CD4-positive, alpha-beta T cell (primary cell): ENCODE data around the gene UBE2E1. TPM values are rescaled to one million over a fixed set of nuclear protein-coding genes. Genes with fewer than 3 reads are reported as not detected.
"Not testable (repeated sequence)": the region's sequence is repeated elsewhere in the genome, so short reads cannot be mapped to it uniquely, and the experiment has no call there.

Source experiments
- ATAC-seq: fragments of 200-7000 bp; cut with Tn5 transposase; one replicate; pipeline ENCODE4 v1.10.0; 2022; ENCODE audit warnings: mild to moderate bottlenecking; ENCODE audit not compliant: poor library complexity
- CTCF ChIA-PET: fragments of 350-600 bp; sonication (Branson Sonifier 250); formaldehyde crosslinking; loops from one replicate; lab custom pipeline; 2021; ENCODE audit warnings: antibody characterized with exemption, inconsistent platforms; lab: Charles Lee
- POLR2A ChIA-PET: fragments of 350-600 bp; sonication (Branson Sonifier 250); formaldehyde crosslinking; loops from one replicate; lab custom pipeline; 2021; ENCODE audit warnings: antibody characterized with exemption, inconsistent platforms; lab: Charles Lee
- DNase-seq, 14 experiments: peaks; one replicate each; pipeline ENCODE4 v3.0.0-alpha.2; 2013 to 2020; ENCODE audit warnings: mixed read lengths in 2 of 14
- H3K27ac ChIP-seq, 2 donors: one replicate each; pipeline versions ENCODE4 v1.5.1 to v1.7.0; 2013; ENCODE audit warnings: low read length in 2 of 2, low read depth in 1 of 2, mild to moderate bottlenecking in 1 of 2
- H3K27me3 ChIP-seq, 2 experiments: 1 replicate in 1 of 2; 2 replicates in 1 of 2; pipeline versions ENCODE4 v1.6.1 to v1.7.0; 2013; ENCODE audit warnings: low read length in 2 of 2, control low read depth in 1 of 2, mild to moderate bottlenecking in 1 of 2, moderate library complexity in 1 of 2; ENCODE audit not compliant: insufficient read depth in 2 of 2, control insufficient read depth in 1 of 2
- H3K36me3 ChIP-seq: one replicate; pipeline ENCODE4 v1.6.1; 2013; ENCODE audit warnings: low read length, control low read depth; ENCODE audit not compliant: insufficient read depth
- H3K4me1 ChIP-seq: one replicate; pipeline ENCODE4 v1.6.1; 2013; ENCODE audit warnings: low read length, control low read depth; ENCODE audit not compliant: insufficient read depth
- H3K4me3 ChIP-seq: one replicate; pipeline ENCODE4 v1.5.1; 2013; ENCODE audit warnings: mild to moderate bottlenecking, low read length, moderate library complexity
- H3K9me3 ChIP-seq, 2 experiments: 1 replicate in 1 of 2; 2 replicates in 1 of 2; pipeline versions ENCODE4 v1.6.1 to v1.7.0; 2013; ENCODE audit warnings: low read length in 2 of 2, mild to moderate bottlenecking in 2 of 2, control low read depth in 1 of 2, moderate library complexity in 1 of 2; ENCODE audit not compliant: control insufficient read depth in 1 of 2, insufficient read depth in 1 of 2
- H3K27ac Mint-ChIP-seq: one replicate; pipeline ENCODE4 v1.8.0; 2020; ENCODE audit warnings: mixed read lengths
- H3K27me3 Mint-ChIP-seq: one replicate; pipeline ENCODE4 v1.8.0; 2021; ENCODE audit warnings: mixed read lengths
- H3K36me3 Mint-ChIP-seq: one replicate; pipeline ENCODE4 v1.8.0; 2021; ENCODE audit warnings: low read depth, mixed read lengths
- H3K4me1 Mint-ChIP-seq: one replicate; pipeline ENCODE4 v1.8.0; 2021; ENCODE audit warnings: low read depth, mixed read lengths
- H3K4me3 Mint-ChIP-seq: one replicate; pipeline ENCODE4 v1.8.0; 2020; ENCODE audit warnings: mild to moderate bottlenecking, mixed read lengths
- H3K9me3 Mint-ChIP-seq: one replicate; pipeline ENCODE4 v1.8.0; 2020; ENCODE audit warnings: mixed read lengths
- CTCF ChIP-seq: fragments of 200-600 bp; IDR thresholded peaks from one replicate; pipeline ENCODE4 v1.8.0; 2022; ENCODE audit warnings: antibody characterized with exemption, mild to moderate bottlenecking
- intact Hi-C, 2 experiments: fragments of 100-400 bp; cut with DNase I in 1 of 2; cut with micrococcal nuclease in 1 of 2; formaldehyde crosslinking; loops; one replicate each; pipeline versions ENCODE4 v1.15.1 to v1.9.0; 2023 to 2025; cut with DNase I, micrococcal nuclease
- total RNA-seq, 174 experiments: library from RNA in 2 of 174; stranded (reverse) in 2 of 174; gene quantifications; one replicate each; pipeline ENCODE4 v1.2.3 and lab custom pipeline; 2021 to 2026

Gene UBE2E1
- total RNA-seq, 2 experiments from 2014 or later, result 49.8 to 52.2 TPM

GRCh38 chr3:23840521-23840920 is 34.8 kb downstream of the UBE2E1 start:
- ATAC-seq (no peak), DNase-seq (no peak)
- H3K4me1 Mint-ChIP-seq, result peaks cover 69% of the 10 kb centered on the region
- POLR2A ChIA-PET, result interaction anchor here (0.8 kb wide), 1 partner anchor 348 kb away, joined by 3 read pairs; no protein-coding TSS in a partner anchor
- no peaks in the 10 kb centered on the region for H3K27me3 ChIP-seq
- intact Hi-C loops, result no loop called here
- H3K27me3 Mint-ChIP-seq, result no peaks in the 10 kb centered on the region
- no peaks in the 10 kb centered on the region for H3K9me3 ChIP-seq
- no peak overlapping the region for H3K27ac ChIP-seq
- no peak for TF ChIP-seq CTCF
- H3K9me3 Mint-ChIP-seq, result no peaks in the 10 kb centered on the region
- H3K36me3 ChIP-seq, result no peaks in the 10 kb centered on the region
- no peaks in the 10 kb centered on the region for H3K36me3 Mint-ChIP-seq
- H3K27ac Mint-ChIP-seq, result no peak overlapping the region
- H3K4me3 ChIP-seq, result no peak overlapping the region
- CTCF ChIA-PET, result no interaction called here
- H3K4me1 ChIP-seq, result no peaks in the 10 kb centered on the region
- no peak overlapping the region for H3K4me3 Mint-ChIP-seq

GRCh38 chr3:23843869-23844268 is 38.1 kb downstream of the UBE2E1 start:
- ChIA-PET POLR2A (no interaction called here), CTCF (interaction anchor here (0.9 kb wide), 2 partner anchors 10 to 1051 kb away, joined by 3 read pairs; no protein-coding TSS in a partner anchor)
- Histone ChIP-seq H3K4me1 (no peaks in the 10 kb centered on the region), H3K36me3 (no peaks in the 10 kb centered on the region), H3K27ac (no peak overlapping the region), H3K27me3 (no peaks in the 10 kb centered on the region), H3K4me3 (no peak overlapping the region), H3K9me3 (no peaks in the 10 kb centered on the region)
- no peak for ATAC-seq
- Mint-ChIP-seq H3K27me3 (no peaks in the 10 kb centered on the region), H3K36me3 (peaks cover 10% of the 10 kb centered on the region), H3K4me3 (no peak overlapping the region), H3K27ac (no peak overlapping the region), H3K9me3 (no peaks in the 10 kb centered on the region), H3K4me1 (peaks cover 56% of the 10 kb centered on the region)
- TF ChIP-seq CTCF, result no peak
- no peak for DNase-seq
- intact Hi-C loops, result no loop called here

- ATAC-seq, result no peak
- ChIA-PET CTCF (interaction anchor here (2.7 kb wide), 1 partner anchor 9 kb away, joined by 7 read pairs; no protein-coding TSS in a partner anchor), POLR2A (no interaction called here)
- intact Hi-C loops, result no loop called here
- peaks cover 17% of the 10 kb centered on the region for H3K36me3 Mint-ChIP-seq
- H3K4me3 ChIP-seq, result no peak overlapping the region
- H3K27ac Mint-ChIP-seq, result no peak overlapping the region
- H3K27me3 ChIP-seq, result no peaks in the 10 kb centered on the region
- H3K27ac ChIP-seq, result no peak overlapping the region
- no peaks in the 10 kb centered on the region for H3K27me3 Mint-ChIP-seq
- TF ChIP-seq CTCF, result no peak
- peaks cover 43% of the 10 kb centered on the region for H3K4me1 Mint-ChIP-seq
- no peaks in the 10 kb centered on the region for H3K36me3 ChIP-seq
- H3K9me3 Mint-ChIP-seq, result no peaks in the 10 kb centered on the region
- H3K4me3 Mint-ChIP-seq, result no peak overlapping the region
- no peaks in the 10 kb centered on the region for H3K9me3 ChIP-seq
- no peak for DNase-seq
- H3K4me1 ChIP-seq, result no peaks in the 10 kb centered on the region
Measured at GRCh38 chr3:23845326-23846216, 39.8 kb downstream of the UBE2E1 start.

GRCh38 chr3:23849462-23849861 is 43.7 kb downstream of the UBE2E1 start:
- H3K9me3 ChIP-seq, H3K27me3 ChIP-seq, H3K27ac Mint-ChIP-seq, H3K27me3 Mint-ChIP-seq, H3K4me3 ChIP-seq, H3K36me3 ChIP-seq, POLR2A ChIA-PET, DNase-seq, intact Hi-C loops, H3K4me1 ChIP-seq, ATAC-seq, H3K9me3 Mint-ChIP-seq, H3K4me3 Mint-ChIP-seq, H3K27ac ChIP-seq: not testable (repeated sequence)
- H3K36me3 Mint-ChIP-seq, result peaks cover 42% of the 10 kb centered on the region
- CTCF ChIA-PET, result interaction anchor here (0.7 kb wide), 1 partner anchor 21 kb away, joined by 3 read pairs; no protein-coding TSS in a partner anchor
- peaks cover 24% of the 10 kb centered on the region for H3K4me1 Mint-ChIP-seq
